ENCODE data around the gene PCBP1. TPM values are rescaled to one million over a fixed set of nuclear protein-coding genes. Genes with fewer than 3 reads are reported as not detected.
"Not testable (repeated sequence)": the region's sequence is repeated elsewhere in the genome, so short reads cannot be mapped to it uniquely, and the experiment has no call there.

Gene PCBP1
- polyA plus RNA-seq, 4 donors: 234 to 314 (median 281) TPM

DNA sequence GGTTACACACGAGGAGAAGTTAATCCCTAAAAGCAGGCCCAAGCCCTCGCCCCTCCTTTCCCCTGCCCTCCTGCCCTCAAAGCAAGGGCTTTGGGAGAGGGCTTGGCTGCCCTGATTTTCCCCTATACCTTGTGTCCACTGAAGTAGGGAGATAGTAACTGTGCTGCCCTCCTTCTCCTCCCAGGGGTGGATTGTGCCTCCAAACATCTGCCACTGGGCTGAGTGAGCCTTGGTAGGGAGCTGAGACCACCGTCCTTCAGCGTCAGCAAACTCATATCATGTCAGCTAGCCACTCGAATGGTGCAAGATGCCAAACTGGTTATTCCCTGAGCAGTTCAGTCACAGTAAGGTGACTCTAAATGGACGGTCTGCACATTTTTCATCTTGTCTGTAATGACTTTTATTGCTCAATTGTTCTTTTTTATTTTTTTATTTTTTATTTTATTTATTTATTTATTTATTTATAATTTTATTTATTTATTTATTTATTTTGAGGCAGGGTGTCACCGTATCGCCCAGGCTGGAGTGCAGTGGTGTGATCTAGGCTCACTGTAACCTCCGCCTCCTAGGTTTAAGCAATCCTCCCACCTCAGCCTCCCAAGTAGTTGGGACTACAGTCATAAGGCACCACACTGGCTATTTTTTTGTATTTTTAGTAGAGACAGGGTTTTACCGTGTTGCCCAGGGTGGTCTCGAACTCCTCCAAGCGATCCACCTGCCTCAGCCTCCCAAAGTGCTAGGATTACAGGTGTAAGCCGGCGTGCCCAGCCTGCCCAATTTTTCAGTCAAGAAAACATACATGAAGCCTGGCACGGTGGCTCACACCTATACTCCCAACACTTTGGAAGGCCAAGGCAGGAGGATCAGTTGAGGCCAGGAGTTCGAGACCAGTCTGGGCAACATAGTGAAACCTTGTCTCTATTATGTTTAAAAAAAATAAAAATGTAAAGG, 8.7 kb downstream of the PCBP1 start:
- DNase-seq (ENCODE audit: low read depth in 4 of 4, low spot score in 3 of 4): no peak

- no peak for DNase-seq (ENCODE audit: low read depth in 4 of 4, low spot score in 3 of 4)
Observed at GRCh38 chr2:70098032-70098431, 10.8 kb downstream of the PCBP1 start.

DNA sequence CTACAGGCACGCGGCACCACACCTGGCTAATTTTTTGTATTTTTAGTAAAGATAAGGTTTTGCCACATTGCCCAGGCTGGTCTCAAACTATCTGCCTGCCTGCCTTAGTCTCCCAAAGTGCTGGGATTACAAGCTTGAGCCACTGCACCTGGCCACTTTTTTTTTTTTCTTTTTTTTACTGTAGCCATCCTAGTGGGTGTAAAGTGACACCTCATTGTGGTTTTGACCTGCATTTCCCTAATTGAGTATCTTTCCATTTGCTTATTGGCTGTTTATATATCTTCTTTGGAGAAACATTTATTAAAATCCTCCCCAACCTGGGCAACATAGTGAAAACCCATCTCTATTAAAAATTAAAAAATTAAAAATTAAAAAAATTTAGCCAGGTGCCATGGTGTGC, 12.0 kb downstream of the PCBP1 start:
- no peak for DNase-seq (ENCODE audit: low read depth in 4 of 4, low spot score in 3 of 4)

DNA sequence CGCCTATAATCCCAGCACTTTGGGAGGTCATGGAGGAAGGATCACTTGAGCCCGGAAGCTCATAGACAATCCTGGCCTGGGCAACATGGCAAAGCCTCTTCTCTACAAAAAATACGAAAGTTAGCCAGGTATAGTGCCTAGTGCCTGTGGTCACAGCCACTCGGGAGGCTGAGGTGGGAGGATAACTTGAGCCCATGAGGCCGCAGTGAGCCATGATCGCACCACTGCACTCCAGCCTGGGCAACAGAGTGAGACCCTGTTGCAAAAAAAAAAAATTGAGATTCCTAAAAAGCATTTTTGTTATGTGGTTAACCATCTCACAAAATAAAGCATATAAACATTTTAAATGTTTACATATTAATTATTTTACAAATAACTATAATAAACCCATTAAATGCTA, 13.9 kb downstream of the PCBP1 start:
- DNase-seq (ENCODE audit: low read depth in 4 of 4, low spot score in 3 of 4): no peak

DNA sequence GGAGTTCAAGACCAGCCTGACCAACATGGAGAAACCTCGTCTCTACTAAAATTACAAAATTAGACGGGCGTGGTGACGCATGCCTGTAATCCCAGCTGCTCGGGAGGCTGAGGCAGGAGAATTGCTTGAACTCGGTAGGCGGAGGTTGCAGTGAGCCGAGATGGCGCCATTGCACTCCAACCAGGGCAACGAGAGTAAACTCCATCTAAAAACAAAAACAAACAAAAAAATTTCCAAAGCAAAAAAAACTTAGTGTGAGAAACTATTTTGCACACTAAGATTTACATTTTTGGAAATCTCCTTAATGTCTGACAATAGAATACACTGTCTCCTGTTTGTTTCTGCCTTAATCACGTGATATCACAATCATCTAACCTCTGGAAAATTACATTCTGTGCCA, 14.4 kb downstream of the PCBP1 start:
- not testable (repeated sequence) for DNase-seq (ENCODE audit: low read depth in 4 of 4, low spot score in 3 of 4)

DNA sequence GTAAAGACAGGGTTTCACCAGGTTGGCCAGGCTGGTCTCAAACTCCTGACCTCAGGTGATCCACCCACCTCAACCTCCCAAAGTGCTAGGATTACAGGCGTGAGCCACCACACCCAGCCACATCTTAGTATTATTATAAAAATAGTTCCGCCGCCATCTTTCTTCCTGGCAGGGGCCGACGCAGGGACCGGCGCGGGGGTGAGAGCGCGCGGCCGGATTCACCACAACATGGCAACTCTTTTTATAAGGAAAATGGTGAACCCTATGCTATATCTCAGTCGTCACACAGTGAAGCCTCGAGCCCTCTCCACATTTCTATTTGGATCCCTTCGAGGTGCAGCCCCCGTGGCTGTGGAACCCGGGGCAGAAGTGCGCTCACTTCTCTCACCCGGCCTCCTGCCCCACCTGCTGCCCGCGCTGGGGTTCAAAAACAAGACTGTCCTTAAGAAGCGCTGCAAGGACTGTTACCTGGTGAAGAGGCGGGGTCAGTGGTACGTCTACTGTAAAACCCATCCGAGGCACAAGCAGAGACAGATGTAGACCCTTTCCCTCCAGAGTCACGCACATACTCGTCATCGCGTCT, 15.1 kb downstream of the PCBP1 start:
- DNase-seq (ENCODE audit: low read depth in 4 of 4, low spot score in 3 of 4): not testable (repeated sequence)

DNA sequence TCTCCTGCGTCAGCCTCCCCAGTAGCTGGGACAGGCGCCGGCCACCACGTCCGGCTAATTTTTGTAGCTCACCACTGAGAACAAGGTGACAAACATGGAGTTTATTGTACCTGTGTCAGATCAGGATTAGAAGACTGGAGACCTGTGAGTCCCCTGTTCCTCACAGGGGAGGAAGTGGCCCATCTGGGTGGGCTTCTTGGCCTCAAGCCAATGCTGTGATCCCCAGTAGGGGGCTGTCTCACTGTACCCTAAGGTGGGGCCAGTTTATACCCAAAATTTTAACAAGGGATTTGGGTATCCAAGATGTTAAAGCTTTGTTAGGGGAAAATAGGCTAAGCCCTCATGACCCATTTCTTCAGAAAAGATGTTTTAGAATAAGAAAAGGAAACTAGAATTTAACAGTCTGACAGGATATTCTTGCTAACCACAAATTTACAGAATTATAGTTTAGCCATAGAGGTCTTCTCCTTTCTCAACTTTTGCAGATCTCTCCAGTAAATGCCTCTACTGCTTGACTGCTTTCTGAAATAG, 16.3 kb downstream of the PCBP1 start:
- DNase-seq (ENCODE audit: low read depth in 4 of 4, low spot score in 3 of 4): no peak

DNA sequence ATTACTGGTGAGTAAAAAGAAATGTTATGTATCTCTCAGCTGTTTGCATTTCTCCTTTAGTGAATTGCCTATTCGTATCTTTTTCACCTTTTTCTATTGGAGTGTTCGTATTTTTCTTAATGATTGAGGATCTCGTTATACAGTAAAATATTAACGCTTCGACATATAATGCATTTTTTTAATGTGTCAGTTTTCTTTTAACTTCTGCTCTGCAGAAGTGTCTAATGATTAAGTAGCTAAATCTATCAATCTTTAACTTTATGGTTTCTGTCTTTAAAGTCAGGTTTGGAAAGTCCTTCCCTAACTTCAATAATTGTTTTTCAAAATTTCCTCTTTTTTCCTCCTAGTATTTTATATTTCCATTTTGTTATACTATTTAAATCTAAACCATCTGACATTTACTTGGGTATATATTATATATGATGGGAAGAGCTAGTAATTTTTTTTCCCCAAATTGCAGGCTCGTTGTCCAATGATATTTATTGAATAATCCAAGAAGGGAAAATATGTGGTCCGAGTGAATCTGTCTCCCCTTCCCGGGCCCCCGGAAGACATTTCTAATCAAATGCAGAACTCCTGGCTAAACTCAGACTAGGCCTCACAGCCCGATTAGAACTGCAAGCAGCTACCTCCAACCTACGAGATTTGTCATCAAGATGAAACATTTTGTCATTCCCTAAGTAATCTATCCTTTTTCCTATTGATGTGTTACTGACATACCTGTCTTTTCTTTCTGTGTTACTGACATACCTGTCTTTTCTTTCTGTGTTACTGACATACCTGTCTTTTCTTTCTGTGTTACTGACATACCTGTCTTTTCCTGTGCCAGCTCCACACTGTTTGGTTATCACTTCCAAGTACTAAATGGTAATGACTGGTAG, 17.2 kb downstream of the PCBP1 start:
- no peak for DNase-seq (ENCODE audit: low read depth in 4 of 4, low spot score in 3 of 4)

DNA sequence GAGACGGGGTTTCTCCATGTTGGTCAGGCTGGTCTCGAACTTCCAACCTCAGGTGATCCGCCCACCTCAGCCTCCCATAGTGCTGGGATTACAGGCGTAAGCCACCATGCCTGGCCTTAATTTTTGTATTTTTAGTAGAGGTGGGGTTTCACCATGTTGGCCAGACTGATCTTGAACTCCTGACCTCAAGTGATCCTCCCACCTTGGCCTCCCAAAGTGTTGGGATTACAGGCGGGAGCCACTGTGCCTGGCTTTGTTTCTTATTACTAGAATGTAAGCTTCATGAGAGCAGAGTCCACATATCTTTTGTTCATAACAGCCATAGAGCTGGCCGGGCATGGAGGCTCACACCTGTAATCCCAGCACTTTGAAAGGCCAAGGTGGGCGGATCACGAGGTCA, 18.9 kb downstream of the PCBP1 start:
- not testable (repeated sequence) for DNase-seq (ENCODE audit: low read depth in 4 of 4, low spot score in 3 of 4)

- DNase-seq (ENCODE audit: low read depth in 4 of 4, low spot score in 3 of 4): not testable (repeated sequence)
Observed at GRCh38 chr2:70110397-70110796, 23.1 kb downstream of the PCBP1 start.

GRCh38 chr2:70111752-70112591, 24.7 kb downstream of the PCBP1 start:
- no peak for DNase-seq (ENCODE audit: low read depth in 4 of 4, low spot score in 3 of 4)

GRCh38 chr2:70113359-70114070, 26.2 kb downstream of the PCBP1 start:
- no peak for DNase-seq (ENCODE audit: low read depth in 4 of 4, low spot score in 3 of 4)

GRCh38 chr2:70115646-70116442, 28.6 kb downstream of the PCBP1 start:
- DNase-seq (ENCODE audit: low read depth in 4 of 4, low spot score in 3 of 4): no peak

GRCh38 chr2:70116936-70117552, 29.8 kb downstream of the PCBP1 start:
- DNase-seq (ENCODE audit: low read depth in 4 of 4, low spot score in 3 of 4): no peak

- no peak for DNase-seq (ENCODE audit: low read depth in 4 of 4, low spot score in 3 of 4)
Observed at GRCh38 chr2:70118798-70119454, 31.6 kb downstream of the PCBP1 start.

DNA sequence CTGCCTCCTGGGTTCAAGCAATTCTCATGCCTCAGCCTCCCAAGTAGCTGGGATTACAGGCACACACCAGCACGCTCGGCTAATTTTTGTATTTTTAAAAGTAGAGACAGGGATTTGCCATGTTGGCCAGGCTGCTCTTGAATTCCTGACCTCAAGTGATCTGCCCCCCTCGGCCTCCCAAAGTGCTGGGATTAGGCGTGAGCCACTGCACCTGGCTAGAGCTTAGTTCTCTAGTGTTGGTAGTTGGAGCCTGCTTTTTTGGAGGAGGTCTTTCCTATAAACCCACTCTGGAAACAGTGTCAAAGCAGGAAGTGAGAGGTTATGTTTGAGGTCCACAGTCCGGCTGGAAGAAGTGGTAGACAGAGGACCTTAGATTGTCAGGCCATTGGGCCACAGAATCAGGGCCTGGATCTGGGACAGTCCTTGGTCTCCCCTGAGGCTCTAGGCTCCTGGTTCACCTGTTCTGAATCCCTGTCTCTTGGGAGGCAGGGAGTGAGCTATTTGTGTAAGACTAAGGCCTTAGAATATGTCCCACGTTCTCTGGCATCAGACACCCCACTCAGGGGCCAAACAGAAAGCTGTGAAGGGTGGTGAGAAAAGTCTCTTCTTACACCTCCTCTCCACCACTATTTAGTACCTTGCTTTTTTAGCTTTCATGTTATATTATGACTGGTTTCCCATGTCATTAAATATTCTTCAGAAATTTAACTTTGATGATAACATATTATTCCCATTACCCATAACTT, 34.5 kb downstream of the PCBP1 start:
- DNase-seq (ENCODE audit: low read depth in 4 of 4, low spot score in 3 of 4): no peak

GRCh38 chr2:70122470-70122869, 35.2 kb downstream of the PCBP1 start:
- no peak for DNase-seq (ENCODE audit: low read depth in 4 of 4, low spot score in 3 of 4)
